Aorta (tissue), 5 donors: ENCODE results near the gene RPTOR. TPM values are rescaled to one million over a fixed set of nuclear protein-coding genes. Genes with fewer than 3 reads are reported as not detected.

Experiments used
- ATAC-seq: fragments of 200-7000 bp; cut with Tn5 transposase; one replicate; pipeline ENCODE4 v1.9.1; 2022; ENCODE audit warnings: moderate library complexity; ENCODE audit not compliant: low FRiP score
- DNase-seq, 2 donors: peaks; one replicate each; pipeline ENCODE4 v3.0.0-alpha.2; 2020
- H3K27ac ChIP-seq, 2 donors: one replicate each; pipeline ENCODE4 v1.5.1; 2013; ENCODE audit warnings: low read length in 2 of 2, mild to moderate bottlenecking in 2 of 2, moderate library complexity in 2 of 2, control low read depth in 1 of 2, inconsistent platforms in 1 of 2, low read depth in 1 of 2
- H3K27me3 ChIP-seq, 2 donors: one replicate each; pipeline ENCODE4 v1.6.1; 2013; ENCODE audit warnings: control low read depth in 1 of 2, low read length in 1 of 2, mild to moderate bottlenecking in 1 of 2, moderate library complexity in 1 of 2; ENCODE audit not compliant: insufficient read depth in 2 of 2, control insufficient read depth in 1 of 2
- H3K36me3 ChIP-seq, 2 donors: one replicate each; pipeline ENCODE4 v1.6.1; 2013; ENCODE audit warnings: control low read depth in 1 of 2, low read length in 1 of 2, mild to moderate bottlenecking in 1 of 2; ENCODE audit not compliant: insufficient read depth in 2 of 2, control insufficient read depth in 1 of 2
- H3K4me1 ChIP-seq, 2 donors: one replicate each; pipeline ENCODE4 v1.6.1; 2013; ENCODE audit warnings: low read length in 2 of 2, control low read depth in 1 of 2, mild to moderate bottlenecking in 1 of 2, moderate library complexity in 1 of 2; ENCODE audit not compliant: insufficient read depth in 2 of 2, control insufficient read depth in 1 of 2
- H3K4me3 ChIP-seq, 2 donors: one replicate each; pipeline ENCODE4 v1.5.1; 2013; ENCODE audit warnings: low read length in 2 of 2, control low read depth in 1 of 2, mild to moderate bottlenecking in 1 of 2
- H3K9me3 ChIP-seq: one replicate; pipeline ENCODE4 v1.6.1; 2013; ENCODE audit warnings: mild to moderate bottlenecking, low read length; ENCODE audit not compliant: control insufficient read depth
- WGBS, 2 donors: extraction: QIAGEN DNeasy Blood & Tissue Kit; methylation state at CpG; one replicate each; pipeline ENCODE4 v1.1.7; 2013; 5-methylcytosine and 5-hydroxymethylcytosine counted together
- intact Hi-C, 2 donors: fragments of 100-400 bp; cut with DNase I; formaldehyde crosslinking; loops; one replicate each; pipeline versions ENCODE4 v1.14.2 to v1.15.0; 2022
- polyA plus RNA-seq, 2 donors: library from polyadenylated mRNA; stranded (reverse); fragments of 200-250 nt; gene quantifications; one replicate each; pipeline ENCODE4 v1.2.3, GENCODE V29; 2013
- total RNA-seq, 2 donors: library from RNA; stranded (reverse); fragmentation: NEBNext Ultra II Directional; extraction: Animal tissue kit (Norgen Biotek cat#: 25700); gene quantifications; one replicate each; pipeline ENCODE4 v1.2.1, GENCODE V29; 2021
- donor health status: healthy with polysubstance abuse.
- donor health status: Bipolar disorder and iron deficiency.
- donor health status: DM: no; HTN: no; CAD: no.
- donor health status: DM: no; HTN: no; CAD: no.
- donor health status: DM: yes; HTN: yes; CAD: no.

Gene RPTOR
- total and polyA plus RNA-seq, 4 donors, result 2.1 to 31.4 (median 18.6) TPM

- H3K36me3 ChIP-seq, result no peaks in the 10 kb centered on the region
- 91% methylated on average over 9 of the region's 9 CpGs for whole genome bisulfite sequencing, 2 donors
- no peaks in the 10 kb centered on the region for H3K4me1 ChIP-seq
- no peaks in the 10 kb centered on the region for H3K27me3 ChIP-seq
- intact Hi-C loops, result no loop called here
- H3K4me3 ChIP-seq, result no peak overlapping the region
- ATAC-seq (no peak), DNase-seq (no peak)
- no peak overlapping the region for H3K27ac ChIP-seq
- no peaks in the 10 kb centered on the region for H3K9me3 ChIP-seq
These were observed 174.8 kb downstream of the RPTOR start for GRCh38 chr17:80719449-80719848.

DNA sequence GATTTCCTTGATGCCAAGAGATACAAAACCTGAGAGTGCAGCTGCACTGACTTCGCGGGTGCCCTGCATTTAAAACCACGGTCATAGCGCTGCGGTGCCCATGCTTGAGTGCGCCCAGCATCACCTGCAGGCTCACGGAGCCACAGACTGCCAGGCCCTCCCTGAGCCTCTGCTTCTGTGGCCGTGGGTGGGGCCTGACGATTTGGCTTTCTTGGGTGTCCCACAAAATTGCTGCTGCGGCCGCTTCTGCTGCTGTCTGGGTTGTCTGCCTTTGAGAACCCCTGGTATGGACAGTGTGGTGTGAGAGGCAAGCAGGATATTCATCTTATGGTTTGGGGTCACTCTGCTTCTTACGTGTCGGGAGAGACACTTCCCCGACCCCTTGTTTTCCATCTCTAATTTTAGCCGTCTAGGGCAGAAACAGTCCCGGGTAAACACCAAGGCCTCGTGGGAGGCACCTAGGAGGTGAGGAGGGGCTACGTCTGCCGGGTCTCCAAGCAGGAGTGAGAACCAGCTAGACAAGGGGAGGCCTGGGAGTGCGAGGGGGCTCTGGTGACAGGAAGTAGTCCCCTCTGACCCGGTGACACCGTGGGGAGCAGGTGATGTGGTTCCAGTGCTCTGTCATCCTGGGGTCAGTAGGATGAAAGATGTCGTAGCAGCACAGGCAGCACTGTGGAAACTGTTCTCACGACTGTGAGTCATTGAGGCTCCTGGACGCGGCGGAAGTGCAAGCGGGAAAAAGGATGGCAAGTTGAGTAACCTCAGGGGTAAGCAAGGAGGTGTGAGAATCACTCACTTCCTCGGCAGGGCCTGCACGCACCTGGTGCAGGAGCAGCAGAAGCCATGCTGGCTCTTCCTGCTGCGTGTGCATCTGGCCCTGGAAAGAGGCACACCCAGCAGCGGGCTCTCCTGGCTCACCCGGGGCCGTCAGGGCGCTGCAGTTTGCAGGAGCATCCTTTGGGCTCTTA lies 176.3 kb downstream of the RPTOR start:
- no peak overlapping the region for H3K4me3 ChIP-seq
- ATAC-seq (no peak), DNase-seq (no peak)
- no peaks in the 10 kb centered on the region for H3K9me3 ChIP-seq
- no peaks in the 10 kb centered on the region for H3K4me1 ChIP-seq
- intact Hi-C loops, result no loop called here
- H3K36me3 ChIP-seq, result no peaks in the 10 kb centered on the region
- no peak overlapping the region for H3K27ac ChIP-seq
- no peaks in the 10 kb centered on the region for H3K27me3 ChIP-seq
- WGBS, 2 donors, result 75 to 80% methylated on average over 35 of the region's 35 CpGs

DNA sequence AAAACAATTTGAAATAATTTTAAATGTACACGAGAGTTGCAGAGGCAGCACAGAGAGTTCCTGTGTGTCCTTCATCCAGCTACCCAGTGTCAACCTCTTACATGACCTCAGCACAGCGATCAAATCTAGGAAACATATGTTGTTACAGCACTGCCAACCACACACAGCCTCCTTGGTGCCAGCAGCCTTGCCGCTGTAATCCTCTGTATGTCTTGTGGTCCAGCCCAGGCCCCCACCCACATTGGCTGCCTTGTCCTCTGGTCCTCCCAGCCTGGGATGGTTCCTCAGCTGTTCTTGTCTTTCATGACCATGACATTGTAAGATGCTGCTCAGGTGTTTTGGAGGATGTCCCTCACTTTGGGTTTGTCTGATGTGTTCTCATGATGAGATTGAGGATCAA lies 178.0 kb downstream of the RPTOR start:
- WGBS, 2 donors, result 81 to 94% methylated on average over 3 of the region's 3 CpGs
- Histone ChIP-seq H3K27ac (no peak overlapping the region), H3K36me3 (no peaks in the 10 kb centered on the region), H3K4me3 (no peak overlapping the region), H3K9me3 (no peaks in the 10 kb centered on the region), H3K27me3 (no peaks in the 10 kb centered on the region), H3K4me1 (no peaks in the 10 kb centered on the region)
- DNase-seq (no peak), ATAC-seq (no peak)
- intact Hi-C loops, result no loop called here

GRCh38 chr17:80724775-80725266 lies 180.2 kb downstream of the RPTOR start:
- intact Hi-C loops, result no loop called here
- Histone ChIP-seq H3K27me3 (no peaks in the 10 kb centered on the region), H3K4me3 (no peak overlapping the region), H3K9me3 (no peaks in the 10 kb centered on the region), H3K27ac (no peak overlapping the region), H3K36me3 (no peaks in the 10 kb centered on the region), H3K4me1 (no peaks in the 10 kb centered on the region)
- DNase-seq (no peak), ATAC-seq (no peak)
- WGBS, 2 donors, result 86 to 88% methylated on average over 16 of the region's 16 CpGs

DNA sequence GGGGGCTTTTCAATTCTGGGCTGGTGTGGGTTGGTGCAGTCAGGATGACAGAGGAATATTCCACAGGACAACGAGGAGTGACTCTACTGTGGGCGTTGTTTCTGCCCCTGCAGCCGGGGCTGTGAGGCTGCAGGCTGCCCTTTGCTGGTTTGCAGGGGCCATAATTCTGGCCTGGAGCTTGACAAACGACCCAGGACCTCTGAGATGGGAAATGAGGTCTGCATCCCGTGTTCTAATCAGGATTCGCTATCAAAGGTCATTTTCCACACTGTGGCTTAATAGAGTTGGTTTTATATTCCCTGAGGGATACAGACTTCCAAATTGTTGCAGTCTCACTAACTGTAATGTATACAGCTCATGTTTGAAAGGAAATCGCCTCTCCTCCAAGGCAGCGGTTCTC lies 180.9 kb downstream of the RPTOR start:
- 66% methylated on average over 8 of the region's 8 CpGs for WGBS, 2 donors
- ATAC-seq (no peak), DNase-seq (no peak)
- Histone ChIP-seq H3K27ac (no peak overlapping the region), H3K9me3 (no peaks in the 10 kb centered on the region), H3K4me1 (no peaks in the 10 kb centered on the region), H3K36me3 (no peaks in the 10 kb centered on the region), H3K4me3 (no peak overlapping the region), H3K27me3 (no peaks in the 10 kb centered on the region)
- intact Hi-C loops, result no loop called here

- no peak overlapping the region for H3K4me3 ChIP-seq
- H3K9me3 ChIP-seq, result no peaks in the 10 kb centered on the region
- WGBS, 2 donors, result 92 to 94% methylated on average over 42 of the region's 42 CpGs
- H3K27me3 ChIP-seq, result no peaks in the 10 kb centered on the region
- intact Hi-C loops, result no loop called here
- no peak for DNase-seq
- no peak overlapping the region for H3K27ac ChIP-seq
- H3K4me1 ChIP-seq, result no peaks in the 10 kb centered on the region
- H3K36me3 ChIP-seq, result no peaks in the 10 kb centered on the region
- ATAC-seq, result no peak
These were observed 182.1 kb downstream of the RPTOR start for GRCh38 chr17:80726558-80727408.

GRCh38 chr17:80727409-80727755 lies 182.7 kb downstream of the RPTOR start:
- Histone ChIP-seq H3K27ac (no peak overlapping the region), H3K4me1 (no peaks in the 10 kb centered on the region), H3K4me3 (no peak overlapping the region), H3K27me3 (no peaks in the 10 kb centered on the region), H3K36me3 (no peaks in the 10 kb centered on the region), H3K9me3 (no peaks in the 10 kb centered on the region)
- 95 to 97% methylated on average over 13 of the region's 13 CpGs for WGBS, 2 donors
- intact Hi-C loops, result no loop called here
- ATAC-seq, result no peak
- no peak for DNase-seq

DNA sequence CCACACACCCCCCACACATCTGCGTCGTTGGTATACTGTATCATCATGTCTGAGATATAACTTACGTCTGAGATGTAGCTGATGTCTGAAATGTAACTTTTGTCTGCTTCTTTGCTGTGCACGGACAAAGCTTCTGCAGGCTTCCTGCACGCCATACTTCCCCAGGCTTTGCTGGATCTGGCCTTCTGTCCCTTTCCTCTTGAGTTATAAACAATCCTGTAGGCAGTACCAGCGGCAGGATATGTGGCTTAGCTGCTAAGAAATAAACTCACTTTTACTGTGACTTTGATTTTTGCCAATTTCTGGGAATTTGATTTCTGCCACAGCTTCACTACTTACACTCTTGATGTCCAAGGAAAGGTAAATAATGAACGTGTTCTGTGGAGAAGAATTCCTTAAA lies 184.4 kb downstream of the RPTOR start:
- no peak for DNase-seq
- ATAC-seq, result no peak
- H3K27me3 ChIP-seq, result no peaks in the 10 kb centered on the region
- WGBS, 2 donors, result 88 to 89% methylated on average over 7 of the region's 7 CpGs
- no peaks in the 10 kb centered on the region for H3K36me3 ChIP-seq
- no peaks in the 10 kb centered on the region for H3K4me1 ChIP-seq
- H3K27ac ChIP-seq, result no peak overlapping the region
- intact Hi-C loops, result no loop called here
- H3K9me3 ChIP-seq, result no peaks in the 10 kb centered on the region
- H3K4me3 ChIP-seq, result no peak overlapping the region
